PC-9 (cell line): ENCODE measurements around the gene BCAT1.

Experiments
- CTCF ChIP-seq: fragments of 200-600 bp; sonication (generic); conservative IDR thresholded peaks from 2 replicates; pipeline ENCODE4 v1.6.1; 2017; ENCODE audit warnings: mixed run types, antibody characterized with exemption, mild to moderate bottlenecking, moderate library complexity
- EZH2 ChIP-seq: fragments of 200-600 bp; sonication (generic); IDR thresholded peaks from 2 replicates; pipeline ENCODE4 v1.8.0; 2017; ENCODE audit warnings: antibody characterized with exemption, low read depth

GRCh38 chr12:24889411-24889810 lies 59.5 kb downstream of the BCAT1 start:
- TF ChIP-seq CTCF (no peak), EZH2 (no peak)
